HepG2 (cell line): ENCODE data around the gene KLHDC8B. TPM values are rescaled to one million over a fixed set of nuclear protein-coding genes. Genes with fewer than 3 reads are reported as not detected.

Experiments
- ARNT2 ChIP-seq: sonication (generic); formaldehyde crosslinking; IDR thresholded peaks from 2 replicates; pipeline ENCODE4 v1.8.0; 2022; ENCODE audit warnings: mild to moderate bottlenecking, low read depth, missing genetic modification reagents, moderate library complexity
- CHCHD3 ChIP-seq: sonication (generic); formaldehyde crosslinking; IDR thresholded peaks from 2 replicates; pipeline ENCODE4 v1.8.0; 2022; ENCODE audit warnings: mild to moderate bottlenecking, missing genetic modification reagents, moderate library complexity
- CSRNP1 ChIP-seq: sonication (generic); formaldehyde crosslinking; IDR thresholded peaks from 2 replicates; pipeline ENCODE4 v1.8.1; 2023; ENCODE audit warnings: mild to moderate bottlenecking, missing genetic modification reagents
- CTCF ChIP-seq: sonication (generic); formaldehyde crosslinking; IDR thresholded peaks from 2 replicates; pipeline ENCODE4 v1.5.0; 2020; ENCODE audit warnings: mild to moderate bottlenecking, missing genetic modification reagents, moderate library complexity
- HOXA9 ChIP-seq: sonication (generic); formaldehyde crosslinking; IDR thresholded peaks from 2 replicates; pipeline ENCODE4 v1.8.1; 2022; ENCODE audit warnings: missing genetic modification reagents, mild to moderate bottlenecking, moderate library complexity, borderline replicate concordance
- KLF9 ChIP-seq: IDR thresholded peaks from 2 replicates; pipeline ENCODE4 v1.6.1; 2016; ENCODE audit warnings: low read depth
- LCORL ChIP-seq, 2 experiments: fragments of 450-650 bp in 1 of 2; sonication (generic) in 1 of 2; formaldehyde crosslinking in 1 of 2; IDR thresholded peaks; 2 replicates each; pipeline versions ENCODE4 v1.5.0 to v1.6.1; 2017 to 2020; ENCODE audit warnings: antibody characterized with exemption in 1 of 2, missing genetic modification reagents in 1 of 2
- SMC3 ChIP-seq: IDR thresholded peaks from 2 replicates; pipeline ENCODE4 v1.6.1; 2011; ENCODE audit warnings: low read length, improper control_type of control experiment
- SP4 ChIP-seq: sonication (generic); formaldehyde crosslinking; IDR thresholded peaks from 2 replicates; pipeline ENCODE4 v1.8.1; 2023; ENCODE audit warnings: mild to moderate bottlenecking, missing genetic modification reagents
- ZFP82 ChIP-seq: sonication (generic); formaldehyde crosslinking; IDR thresholded peaks from 2 replicates; pipeline ENCODE4 v1.5.1; 2020; ENCODE audit warnings: mild to moderate bottlenecking, missing genetic modification reagents, borderline replicate concordance
- ZNF329 ChIP-seq: sonication (generic); formaldehyde crosslinking; IDR thresholded peaks from 2 replicates; pipeline ENCODE4 v1.9.0; 2021; ENCODE audit warnings: low read depth, mild to moderate bottlenecking, missing genetic modification reagents
- ZNF34 ChIP-seq: sonication (generic); formaldehyde crosslinking; IDR thresholded peaks from 2 replicates; pipeline ENCODE4 v1.4.0; 2020; ENCODE audit warnings: mild to moderate bottlenecking, missing genetic modification reagents, borderline replicate concordance
- ZNF607 ChIP-seq: sonication (generic); formaldehyde crosslinking; IDR thresholded peaks from 2 replicates; pipeline ENCODE4 v1.5.1; 2020; ENCODE audit warnings: missing genetic modification reagents, mild to moderate bottlenecking, borderline replicate concordance
- ZNF652 ChIP-seq: IDR thresholded peaks from 2 replicates; pipeline ENCODE4 v1.6.1; 2016; ENCODE audit warnings: low read depth, borderline replicate concordance
- polyA plus RNA-seq, 8 experiments: library from polyadenylated mRNA; depleted of rRNA in 3 of 8; stranded (reverse) in 7 of 8; unstranded in 1 of 8; fragments of >200 nt; fragmentation: Illumina TruSeq in 4 of 8; extraction: Trizol in 4 of 8; gene quantifications; 2 replicates each; pipeline versions ENCODE4 v1.2.1 to v1.2.3, GENCODE V29; 2011 to 2016; ENCODE audit warnings: low read depth in 4 of 8, missing spikeins in 1 of 8, mixed read lengths in 1 of 8; ENCODE audit not compliant: insufficient read depth in 1 of 8
- total RNA-seq, 5 experiments: library from RNA; depleted of rRNA; stranded (reverse); fragments of >200 nt; fragmentation: Illumina TruSeq; extraction: Trizol; gene quantifications; 2 replicates each; pipeline ENCODE4 v1.2.3, GENCODE V29; 2016; ENCODE audit warnings: low read depth in 1 of 5
- TF ChIP-seq, protein P1 (sequence below): sonication (generic); formaldehyde crosslinking; IDR thresholded peaks from 2 replicates; pipeline ENCODE4 v1.5.0; 2020; ENCODE audit warnings: mild to moderate bottlenecking, missing genetic modification reagents, borderline replicate concordance
- TF ChIP-seq, protein P2 (sequence below): sonication (generic); formaldehyde crosslinking; conservative IDR thresholded peaks from 2 replicates; pipeline ENCODE4 v1.4.0; 2020; ENCODE audit warnings: missing genetic modification reagents

KLHDC8B gene
- total and polyA plus RNA-seq, 2 of the 13 experiments (the other 11 are each of a cell fraction or from before 2014, with no cell fraction given), result 17.2 to 17.8 TPM

GRCh38 chr3:49165771-49166751 is 5.3 kb upstream of the KLHDC8B start, which contains the start of gene CCDC71 (continued):
- TF ChIP-seq CTCF (CRISPR knock-in tag), result no peak; the same call in 1 of the 2 replicates
- TF ChIP-seq, protein P1, sequence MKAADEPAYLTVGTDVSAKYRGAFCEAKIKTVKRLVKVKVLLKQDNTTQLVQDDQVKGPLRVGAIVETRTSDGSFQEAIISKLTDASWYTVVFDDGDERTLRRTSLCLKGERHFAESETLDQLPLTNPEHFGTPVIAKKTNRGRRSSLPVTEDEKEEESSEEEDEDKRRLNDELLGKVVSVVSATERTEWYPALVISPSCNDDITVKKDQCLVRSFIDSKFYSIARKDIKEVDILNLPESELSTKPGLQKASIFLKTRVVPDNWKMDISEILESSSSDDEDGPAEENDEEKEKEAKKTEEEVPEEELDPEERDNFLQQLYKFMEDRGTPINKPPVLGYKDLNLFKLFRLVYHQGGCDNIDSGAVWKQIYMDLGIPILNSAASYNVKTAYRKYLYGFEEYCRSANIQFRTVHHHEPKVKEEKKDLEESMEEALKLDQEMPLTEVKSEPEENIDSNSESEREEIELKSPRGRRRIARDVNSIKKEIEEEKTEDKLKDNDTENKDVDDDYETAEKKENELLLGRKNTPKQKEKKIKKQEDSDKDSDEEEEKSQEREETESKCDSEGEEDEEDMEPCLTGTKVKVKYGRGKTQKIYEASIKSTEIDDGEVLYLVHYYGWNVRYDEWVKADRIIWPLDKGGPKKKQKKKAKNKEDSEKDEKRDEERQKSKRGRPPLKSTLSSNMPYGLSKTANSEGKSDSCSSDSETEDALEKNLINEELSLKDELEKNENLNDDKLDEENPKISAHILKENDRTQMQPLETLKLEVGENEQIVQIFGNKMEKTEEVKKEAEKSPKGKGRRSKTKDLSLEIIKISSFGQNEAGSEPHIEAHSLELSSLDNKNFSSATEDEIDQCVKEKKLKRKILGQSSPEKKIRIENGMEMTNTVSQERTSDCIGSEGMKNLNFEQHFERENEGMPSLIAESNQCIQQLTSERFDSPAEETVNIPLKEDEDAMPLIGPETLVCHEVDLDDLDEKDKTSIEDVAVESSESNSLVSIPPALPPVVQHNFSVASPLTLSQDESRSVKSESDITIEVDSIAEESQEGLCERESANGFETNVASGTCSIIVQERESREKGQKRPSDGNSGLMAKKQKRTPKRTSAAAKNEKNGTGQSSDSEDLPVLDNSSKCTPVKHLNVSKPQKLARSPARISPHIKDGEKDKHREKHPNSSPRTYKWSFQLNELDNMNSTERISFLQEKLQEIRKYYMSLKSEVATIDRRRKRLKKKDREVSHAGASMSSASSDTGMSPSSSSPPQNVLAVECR, result peak; percentile 66; the same call in 1 of the 2 replicates
- no peak for TF ChIP-seq ZNF34 (CRISPR knock-in tag)
- TF ChIP-seq KLF9 (CRISPR knock-in tag), result no peak
- TF ChIP-seq LCORL (IDR thresholded peaks at IDR 0.05), result no peak
- TF ChIP-seq LCORL (CRISPR knock-in tag; IDR thresholded peaks at IDR 0.05), result no peak
- TF ChIP-seq ZNF652 (CRISPR knock-in tag), result no peak
- no peak for TF ChIP-seq HOXA9 (CRISPR knock-in tag)
- TF ChIP-seq ARNT2 (CRISPR knock-in tag), result no peak
- TF ChIP-seq ZNF607 (CRISPR knock-in tag), result no peak
- TF ChIP-seq ZNF329 (CRISPR knock-in tag), result no peak
- TF ChIP-seq SP4 (CRISPR knock-in tag), result no peak; the same call in 1 of the 2 replicates
- no peak for TF ChIP-seq CSRNP1 (CRISPR knock-in tag)
- TF ChIP-seq, protein P2, sequence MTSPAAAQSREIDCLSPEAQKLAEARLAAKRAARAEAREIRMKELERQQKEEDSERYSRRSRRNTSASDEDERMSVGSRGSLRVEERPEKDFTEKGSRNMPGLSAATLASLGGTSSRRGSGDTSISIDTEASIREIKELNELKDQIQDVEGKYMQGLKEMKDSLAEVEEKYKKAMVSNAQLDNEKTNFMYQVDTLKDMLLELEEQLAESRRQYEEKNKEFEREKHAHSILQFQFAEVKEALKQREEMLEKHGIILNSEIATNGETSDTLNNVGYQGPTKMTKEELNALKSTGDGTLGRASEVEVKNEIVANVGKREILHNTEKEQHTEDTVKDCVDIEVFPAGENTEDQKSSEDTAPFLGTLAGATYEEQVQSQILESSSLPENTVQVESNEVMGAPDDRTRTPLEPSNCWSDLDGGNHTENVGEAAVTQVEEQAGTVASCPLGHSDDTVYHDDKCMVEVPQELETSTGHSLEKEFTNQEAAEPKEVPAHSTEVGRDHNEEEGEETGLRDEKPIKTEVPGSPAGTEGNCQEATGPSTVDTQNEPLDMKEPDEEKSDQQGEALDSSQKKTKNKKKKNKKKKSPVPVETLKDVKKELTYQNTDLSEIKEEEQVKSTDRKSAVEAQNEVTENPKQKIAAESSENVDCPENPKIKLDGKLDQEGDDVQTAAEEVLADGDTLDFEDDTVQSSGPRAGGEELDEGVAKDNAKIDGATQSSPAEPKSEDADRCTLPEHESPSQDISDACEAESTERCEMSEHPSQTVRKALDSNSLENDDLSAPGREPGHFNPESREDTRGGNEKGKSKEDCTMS (CRISPR knock-in tag), result no peak
- no peak for TF ChIP-seq SMC3
- TF ChIP-seq ZFP82 (CRISPR knock-in tag), result no peak
- TF ChIP-seq CHCHD3, result no peak
